ENCODE measurements around the gene OPHN1.
"Not testable (repeated sequence)": the region's sequence is repeated elsewhere in the genome, so short reads cannot be mapped to it uniquely, and the experiment has no call there.

The OPHN1 gene

GRCh38 chrX:68415316-68415715, 18.0 kb downstream of the OPHN1 start:
- no peaks in the 10 kb centered on the region for H3K9me3 ChIP-seq
- no peak overlapping the region for H3K4me3 ChIP-seq
- no peaks in the 10 kb centered on the region for H3K36me3 ChIP-seq (replicated peaks)
- no peak for DNase-seq (ENCODE audit: low spot score in 2 of 2)
- peaks cover 8% of the 10 kb centered on the region for H3K4me1 ChIP-seq
- in situ Hi-C loops (cut with MboI; ENCODE audit: low sequenced_read_pairs), result no loop called here
- no peaks in the 10 kb centered on the region for H3K27me3 ChIP-seq (ENCODE audit: low read depth)

GRCh38 chrX:68413254-68413653, 20.0 kb downstream of the OPHN1 start:
- H3K9me3 ChIP-seq, result no peaks in the 10 kb centered on the region
- no peaks in the 10 kb centered on the region for H3K27me3 ChIP-seq (ENCODE audit: low read depth)
- H3K4me3 ChIP-seq, result no peak overlapping the region
- peaks cover 20% of the 10 kb centered on the region for H3K4me1 ChIP-seq
- in situ Hi-C loops (cut with MboI; ENCODE audit: low sequenced_read_pairs), result no loop called here
- H3K36me3 ChIP-seq (replicated peaks), result no peaks in the 10 kb centered on the region
- DNase-seq (ENCODE audit: low spot score in 2 of 2), result no peak

- no peaks in the 10 kb centered on the region for H3K36me3 ChIP-seq (replicated peaks)
- H3K27me3 ChIP-seq (ENCODE audit: low read depth), result no peaks in the 10 kb centered on the region
- H3K4me3 ChIP-seq, result no peak overlapping the region
- DNase-seq (ENCODE audit: low spot score in 2 of 2), result no peak
- peaks cover 19% of the 10 kb centered on the region for H3K4me1 ChIP-seq
- no peaks in the 10 kb centered on the region for H3K9me3 ChIP-seq
- in situ Hi-C loops (cut with MboI; ENCODE audit: low sequenced_read_pairs), result no loop called here
These were observed 21.6 kb downstream of the OPHN1 start for GRCh38 chrX:68411729-68412128.

GRCh38 chrX:68409194-68409593, 24.1 kb downstream of the OPHN1 start:
- peaks cover 20% of the 10 kb centered on the region for H3K4me1 ChIP-seq
- H3K4me3 ChIP-seq, result no peak overlapping the region
- no peaks in the 10 kb centered on the region for H3K27me3 ChIP-seq (ENCODE audit: low read depth)
- no peaks in the 10 kb centered on the region for H3K9me3 ChIP-seq
- in situ Hi-C loops (cut with MboI; ENCODE audit: low sequenced_read_pairs), result no loop called here
- H3K36me3 ChIP-seq (replicated peaks), result no peaks in the 10 kb centered on the region
- DNase-seq (ENCODE audit: low spot score in 2 of 2), result peak; percentile 47 to 86

GRCh38 chrX:68403522-68403921, 29.8 kb downstream of the OPHN1 start:
- Histone ChIP-seq H3K9me3 (no peaks in the 10 kb centered on the region), H3K4me3 (no peak overlapping the region), H3K27me3 (ENCODE audit: low read depth) (no peaks in the 10 kb centered on the region), H3K4me1 (peaks cover 3% of the 10 kb centered on the region; the same call in 1 of the 2 replicates), H3K36me3 (replicated peaks) (no peaks in the 10 kb centered on the region)
- no peak for DNase-seq (ENCODE audit: low spot score in 2 of 2)
- in situ Hi-C loops (cut with MboI; ENCODE audit: low sequenced_read_pairs), result no loop called here

- Histone ChIP-seq H3K36me3 (replicated peaks) (no peaks in the 10 kb centered on the region), H3K4me1 (peaks cover 3% of the 10 kb centered on the region; the same call in 1 of the 2 replicates), H3K9me3 (no peaks in the 10 kb centered on the region), H3K27me3 (ENCODE audit: low read depth) (no peaks in the 10 kb centered on the region), H3K4me3 (no peak overlapping the region)
- DNase-seq (ENCODE audit: low spot score in 2 of 2), result no peak
- in situ Hi-C loops (cut with MboI; ENCODE audit: low sequenced_read_pairs), result no loop called here
These were observed 30.3 kb downstream of the OPHN1 start for GRCh38 chrX:68403038-68403437.

GRCh38 chrX:68402094-68402493, 31.2 kb downstream of the OPHN1 start:
- Histone ChIP-seq H3K4me3 (no peak overlapping the region), H3K4me1 (peaks cover 3% of the 10 kb centered on the region; the same call in 1 of the 2 replicates), H3K36me3 (replicated peaks) (no peaks in the 10 kb centered on the region), H3K27me3 (ENCODE audit: low read depth) (no peaks in the 10 kb centered on the region), H3K9me3 (no peaks in the 10 kb centered on the region)
- DNase-seq (ENCODE audit: low spot score in 2 of 2), result no peak
- in situ Hi-C loops (cut with MboI; ENCODE audit: low sequenced_read_pairs), result no loop called here

- Histone ChIP-seq H3K36me3 (replicated peaks) (no peaks in the 10 kb centered on the region), H3K9me3 (no peaks in the 10 kb centered on the region)
- in situ Hi-C loops (cut with MboI; ENCODE audit: low sequenced_read_pairs), result no loop called here
These were observed 35.0 kb downstream of the OPHN1 start for GRCh38 chrX:68398291-68398690.

GRCh38 chrX:68396953-68397352, 36.3 kb downstream of the OPHN1 start:
- H3K27me3 ChIP-seq (ENCODE audit: low read depth), result no peaks in the 10 kb centered on the region
- no peaks in the 10 kb centered on the region for H3K9me3 ChIP-seq
- no peaks in the 10 kb centered on the region for H3K36me3 ChIP-seq (replicated peaks)
- H3K4me3 ChIP-seq, result no peak overlapping the region
- in situ Hi-C loops (cut with MboI; ENCODE audit: low sequenced_read_pairs), result no loop called here
- no peaks in the 10 kb centered on the region for H3K4me1 ChIP-seq
- DNase-seq (ENCODE audit: low spot score in 2 of 2), result no peak

More at GRCh38 chrX:68398291-68398690, 35.0 kb downstream of the OPHN1 start:
- H3K4me1 ChIP-seq, result no peaks in the 10 kb centered on the region
- DNase-seq (ENCODE audit: low spot score in 2 of 2), result no peak
- no peaks in the 10 kb centered on the region for H3K27me3 ChIP-seq (ENCODE audit: low read depth)
- H3K4me3 ChIP-seq, result no peak overlapping the region

- H3K4me1 ChIP-seq; H3K27me3 ChIP-seq (ENCODE audit: low read depth); DNase-seq (ENCODE audit: low spot score in 2 of 2); H3K9me3 ChIP-seq; H3K36me3 ChIP-seq (replicated peaks); in situ Hi-C loops (cut with MboI; ENCODE audit: low sequenced_read_pairs); H3K4me3 ChIP-seq: not testable (repeated sequence)
These were observed 43.8 kb downstream of the OPHN1 start for GRCh38 chrX:68389419-68389960.

- H3K4me1 ChIP-seq, result peaks cover 4% of the 10 kb centered on the region; the same call in 1 of the 2 replicates
- no peak for DNase-seq (ENCODE audit: low spot score in 2 of 2)
- H3K27me3 ChIP-seq (ENCODE audit: low read depth), result no peaks in the 10 kb centered on the region
- in situ Hi-C loops (cut with MboI; ENCODE audit: low sequenced_read_pairs), result no loop called here
- no peak overlapping the region for H3K4me3 ChIP-seq
- H3K36me3 ChIP-seq (replicated peaks), result no peaks in the 10 kb centered on the region
- no peaks in the 10 kb centered on the region for H3K9me3 ChIP-seq
These were observed 45.5 kb downstream of the OPHN1 start for GRCh38 chrX:68387776-68388175.

- Histone ChIP-seq H3K27me3 (ENCODE audit: low read depth) (no peaks in the 10 kb centered on the region), H3K9me3 (0 out of 2 replicates have a peak, but pooled peaks cover 2% of the 10 kb centered on the region), H3K4me3 (no peak overlapping the region), H3K36me3 (replicated peaks) (no peaks in the 10 kb centered on the region), H3K4me1 (peaks cover 4% of the 10 kb centered on the region; the same call in 1 of the 2 replicates)
- in situ Hi-C loops (cut with MboI; ENCODE audit: low sequenced_read_pairs), result no loop called here
- no peak for DNase-seq (ENCODE audit: low spot score in 2 of 2)
These were observed 49.8 kb downstream of the OPHN1 start for GRCh38 chrX:68383540-68383939.

- H3K4me1 ChIP-seq; in situ Hi-C loops (cut with MboI; ENCODE audit: low sequenced_read_pairs); H3K36me3 ChIP-seq (replicated peaks); H3K9me3 ChIP-seq; H3K27me3 ChIP-seq (ENCODE audit: low read depth); DNase-seq (ENCODE audit: low spot score in 2 of 2); H3K4me3 ChIP-seq: not testable (repeated sequence)
These were observed 55.7 kb downstream of the OPHN1 start for GRCh38 chrX:68377579-68377978.

- in situ Hi-C loops (cut with MboI; ENCODE audit: low sequenced_read_pairs), result no loop called here
- DNase-seq (ENCODE audit: low spot score in 2 of 2), result no peak
- Histone ChIP-seq H3K36me3 (replicated peaks) (no peaks in the 10 kb centered on the region), H3K27me3 (ENCODE audit: low read depth) (no peaks in the 10 kb centered on the region), H3K4me3 (no peak overlapping the region), H3K9me3 (peaks cover 2% of the 10 kb centered on the region; the same call in 1 of the 2 replicates), H3K4me1 (no peaks in the 10 kb centered on the region)
These were observed 56.9 kb downstream of the OPHN1 start for GRCh38 chrX:68376373-68376772.

GRCh38 chrX:68375803-68376202, 57.5 kb downstream of the OPHN1 start:
- Histone ChIP-seq H3K4me3 (no peak overlapping the region), H3K36me3 (replicated peaks) (no peaks in the 10 kb centered on the region), H3K9me3 (no peaks in the 10 kb centered on the region; the same call in 1 of the 2 replicates), H3K27me3 (ENCODE audit: low read depth) (no peaks in the 10 kb centered on the region), H3K4me1 (no peaks in the 10 kb centered on the region)
- in situ Hi-C loops (cut with MboI; ENCODE audit: low sequenced_read_pairs), result no loop called here
- DNase-seq (ENCODE audit: low spot score in 2 of 2), result no peak

Data from HAP-1 (cell line).